Activated naive CD8-positive, alpha-beta T cell treated with anti-CD3 and anti-CD28 coated beads for 36 hours (primary cell): ENCODE results near the gene CD101. TPM values are rescaled to one million over a fixed set of nuclear protein-coding genes. Genes with fewer than 3 reads are reported as not detected.

Source experiments
- DNase-seq: peaks from one replicate; pipeline ENCODE4 v3.0.0; 2021
- H3K27ac Mint-ChIP-seq: one replicate; pipeline ENCODE4 v1.8.0; 2022; ENCODE audit warnings: mild to moderate bottlenecking, moderate library complexity, mixed read lengths
- H3K27me3 Mint-ChIP-seq: one replicate; pipeline ENCODE4 v1.8.0; 2022; ENCODE audit warnings: mild to moderate bottlenecking, mixed read lengths
- H3K36me3 Mint-ChIP-seq: one replicate; pipeline ENCODE4 v1.8.0; 2021; ENCODE audit warnings: mild to moderate bottlenecking, mixed read lengths
- H3K4me1 Mint-ChIP-seq: one replicate; pipeline ENCODE4 v1.8.0; 2021; ENCODE audit warnings: mixed read lengths
- H3K4me3 Mint-ChIP-seq: one replicate; pipeline ENCODE4 v1.8.0; 2022; ENCODE audit warnings: mild to moderate bottlenecking, moderate library complexity, mixed read lengths
- H3K9me3 Mint-ChIP-seq: one replicate; pipeline ENCODE4 v1.8.0; 2022; ENCODE audit warnings: mixed read lengths
- total RNA-seq, 2 experiments: library from RNA; stranded (reverse); gene quantifications; one replicate each; pipeline ENCODE4 v1.2.3, GENCODE V29; 2021

Gene CD101
- total RNA-seq, 2 experiments from 2014 or later, result 0.12 to 0.47 TPM

DNA sequence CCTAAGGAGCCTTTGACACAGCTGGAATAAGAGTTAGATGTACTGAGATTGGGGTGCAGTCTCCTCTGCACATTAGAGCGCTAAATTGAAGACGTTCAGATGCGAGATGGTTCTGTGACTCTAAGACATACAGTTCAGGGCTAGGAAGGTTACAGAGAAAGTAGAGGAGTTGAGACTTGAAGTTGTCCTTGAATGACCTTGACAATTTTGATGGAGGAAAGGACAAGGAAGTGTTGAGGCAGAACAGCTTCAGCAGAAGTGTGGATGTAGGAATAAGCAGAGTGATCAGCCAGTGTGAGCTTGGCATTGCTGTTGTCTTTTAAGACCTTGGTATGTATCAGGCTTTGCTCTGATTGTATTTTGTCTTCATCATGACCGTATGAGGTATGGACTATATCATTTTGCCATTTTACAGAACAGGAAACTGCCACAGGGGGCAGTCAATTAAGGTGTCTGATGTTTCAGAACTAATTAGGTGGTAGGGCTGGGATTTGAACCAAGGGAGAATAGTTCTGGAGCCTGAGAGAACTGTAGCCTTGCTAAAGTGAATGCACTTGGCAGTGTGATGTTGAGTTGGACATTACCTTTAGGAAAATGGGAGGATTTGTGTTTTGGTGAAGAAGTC, 67.8 kb downstream of the CD101 start:
- H3K4me1 Mint-ChIP-seq, result peaks cover 39% of the 10 kb centered on the region
- no peak overlapping the region for H3K27ac Mint-ChIP-seq
- no peaks in the 10 kb centered on the region for H3K9me3 Mint-ChIP-seq
- DNase-seq, result no peak
- peaks cover 42% of the 10 kb centered on the region for H3K36me3 Mint-ChIP-seq
- no peak overlapping the region for H3K4me3 Mint-ChIP-seq
- H3K27me3 Mint-ChIP-seq, result no peaks in the 10 kb centered on the region

DNA sequence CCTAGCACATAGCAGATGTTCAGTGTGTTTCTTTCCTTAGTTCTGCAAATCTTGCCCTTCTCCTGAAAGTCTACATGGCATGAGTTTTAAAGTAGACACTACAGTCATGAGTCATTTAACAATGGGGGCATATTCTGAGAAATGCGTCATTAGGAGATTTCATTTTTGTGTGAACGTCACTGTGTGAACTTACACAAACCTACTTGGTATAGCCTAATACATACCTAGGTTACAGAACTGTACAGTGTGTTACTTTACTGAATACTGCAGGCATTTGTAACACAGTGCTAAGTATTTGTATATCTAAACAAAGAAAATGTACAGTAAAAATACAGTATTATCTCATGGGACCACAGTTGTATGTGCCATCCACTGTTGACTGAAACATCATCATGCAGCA, 68.6 kb downstream of the CD101 start:
- Mint-ChIP-seq H3K4me3 (no peak overlapping the region), H3K36me3 (peaks cover 43% of the 10 kb centered on the region)
- no peak for DNase-seq

DNA sequence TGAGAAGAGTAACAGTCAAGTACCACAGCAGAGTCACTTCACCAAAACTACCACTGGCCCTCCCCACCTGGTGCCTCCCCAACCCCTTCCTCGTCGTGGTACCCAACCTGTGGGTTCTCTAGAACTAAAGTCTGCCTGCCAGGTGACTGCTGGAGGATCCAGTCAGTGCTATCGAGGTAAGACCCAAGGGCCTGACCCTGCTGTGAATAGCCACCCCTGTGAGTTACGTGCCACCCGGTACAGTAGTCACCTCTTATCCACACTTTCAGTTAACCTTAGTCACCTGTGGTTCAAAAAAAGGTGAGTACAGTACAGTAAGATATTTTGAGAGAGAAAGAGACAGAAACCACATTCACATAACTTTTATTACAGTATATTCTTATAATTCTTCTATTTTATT, 75.1 kb downstream of the CD101 start:
- peak overlapping the region; percentile 76 for H3K27ac Mint-ChIP-seq
- peaks cover 31% of the 10 kb centered on the region for H3K4me1 Mint-ChIP-seq
- no peaks in the 10 kb centered on the region for H3K27me3 Mint-ChIP-seq
- peaks cover 74% of the 10 kb centered on the region for H3K36me3 Mint-ChIP-seq
- no peak for DNase-seq
- H3K4me3 Mint-ChIP-seq, result no peak overlapping the region
- H3K9me3 Mint-ChIP-seq, result no peaks in the 10 kb centered on the region

More for the DNA sequence above, 68.6 kb downstream of the CD101 start:
- Mint-ChIP-seq H3K4me1 (peaks cover 34% of the 10 kb centered on the region), H3K27ac (no peak overlapping the region), H3K9me3 (no peaks in the 10 kb centered on the region), H3K27me3 (no peaks in the 10 kb centered on the region)

DNA sequence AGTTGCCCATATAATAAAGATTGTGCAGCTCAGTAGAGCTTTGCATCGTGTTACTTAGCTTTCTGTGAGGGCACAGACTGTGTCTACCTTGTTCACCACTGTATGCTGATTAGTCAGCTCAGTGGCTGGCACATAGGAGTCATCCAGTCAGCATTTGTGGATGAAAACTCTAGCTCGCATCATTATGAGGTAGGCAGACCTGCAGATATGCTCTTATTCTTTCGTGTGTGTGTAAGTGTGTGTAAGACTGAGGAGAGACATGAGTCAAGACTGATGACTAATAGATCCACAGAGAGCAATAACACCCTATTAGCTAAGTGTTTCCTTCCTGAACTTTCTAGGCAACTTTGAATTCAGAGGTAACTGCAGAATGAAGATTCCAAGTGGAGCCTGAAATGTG, 75.7 kb downstream of the CD101 start:
- Mint-ChIP-seq H3K36me3 (peaks cover 75% of the 10 kb centered on the region), H3K4me3 (no peak overlapping the region), H3K9me3 (peaks cover 1% of the 10 kb centered on the region), H3K27me3 (no peaks in the 10 kb centered on the region), H3K4me1 (peaks cover 32% of the 10 kb centered on the region), H3K27ac (peak overlapping the region; percentile 86)
- peak; percentile 36 for DNase-seq

DNA sequence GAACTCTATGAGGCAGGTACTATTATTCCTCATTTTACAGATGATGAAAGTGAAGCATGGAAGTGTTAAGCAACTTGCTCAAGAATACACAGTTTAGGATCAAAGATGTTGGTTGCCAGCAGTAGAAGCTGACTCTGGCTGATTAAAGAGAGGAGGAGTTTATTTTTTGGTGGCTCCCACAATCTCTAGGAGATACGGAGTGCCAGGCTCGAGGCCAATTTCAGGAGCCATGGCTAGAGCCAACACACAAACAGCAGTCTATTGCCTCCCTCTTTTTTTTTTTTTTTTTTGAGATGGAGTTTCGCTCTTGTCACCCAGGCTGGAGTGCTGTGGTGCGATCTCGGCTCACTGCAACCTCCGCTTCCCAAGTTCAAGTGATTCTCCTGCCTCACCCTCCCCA, 78.2 kb downstream of the CD101 start:
- peaks cover 1% of the 10 kb centered on the region for H3K9me3 Mint-ChIP-seq
- H3K27ac Mint-ChIP-seq, result no peak overlapping the region
- no peaks in the 10 kb centered on the region for H3K27me3 Mint-ChIP-seq
- H3K36me3 Mint-ChIP-seq, result peaks cover 87% of the 10 kb centered on the region
- H3K4me3 Mint-ChIP-seq, result no peak overlapping the region
- peaks cover 51% of the 10 kb centered on the region for H3K4me1 Mint-ChIP-seq
- DNase-seq, result no peak

DNA sequence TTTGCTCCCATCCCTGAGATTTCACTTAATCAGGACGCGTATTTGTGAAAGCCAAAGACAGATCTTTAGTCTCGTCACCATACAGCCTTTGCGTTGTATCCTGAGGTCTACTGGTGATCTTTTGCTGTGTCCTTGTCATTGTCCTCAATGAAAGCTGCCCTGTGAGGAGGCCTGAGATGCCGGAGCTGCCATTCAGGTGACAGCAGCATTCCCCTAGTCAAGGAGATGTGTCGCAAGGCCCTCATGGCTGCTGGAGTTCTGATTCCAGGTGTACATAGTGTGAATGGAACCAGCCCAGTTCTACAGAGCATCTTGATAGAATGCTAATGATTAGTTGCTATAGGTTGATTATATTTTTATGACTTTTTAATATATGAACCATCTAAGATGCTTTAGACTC, 82.7 kb downstream of the CD101 start:
- H3K4me1 Mint-ChIP-seq, result peaks cover 30% of the 10 kb centered on the region
- H3K4me3 Mint-ChIP-seq, result no peak overlapping the region
- peaks cover 1% of the 10 kb centered on the region for H3K9me3 Mint-ChIP-seq
- H3K27ac Mint-ChIP-seq, result peak overlapping the region; percentile 73
- H3K36me3 Mint-ChIP-seq, result peaks cover 71% of the 10 kb centered on the region
- H3K27me3 Mint-ChIP-seq, result no peaks in the 10 kb centered on the region
- no peak for DNase-seq

Other genes with a start within 250 kb of the CD101 start
- gene CD2, start 247.3 kb upstream of the CD101 start, total RNA-seq, result 100 to 1,000 TPM; 291 TPM
- gene PTGFRN, start 91.8 kb upstream of the CD101 start, total RNA-seq, result 1 to 10 TPM; 8.7 to 9.4 TPM
- 100 to 1,000 TPM; 118 to 124 TPM for gene TTF2, start 58.6 kb downstream of the CD101 start, total RNA-seq
- gene TRIM45, start 120.0 kb downstream of the CD101 start, total RNA-seq, result under 1 TPM; 0.48 to 0.60 TPM
- not detected for gene VTCN1, start 209.2 kb downstream of the CD101 start, total RNA-seq